ENCODE results near the gene PRDX3.
"Not testable (repeated sequence)": the region's sequence is repeated elsewhere in the genome, so short reads cannot be mapped to it uniquely, and the experiment has no call there.

Gene PRDX3

GRCh38 chr10:119206603-119207365 is 28.2 kb upstream of the PRDX3 start:
- peak; percentile 37 for DNase-seq (ENCODE audit: low read depth)

- DNase-seq (ENCODE audit: low read depth) = peak; percentile 15
These were observed 27.4 kb upstream of the PRDX3 start for GRCh38 chr10:119205894-119206602.

DNA sequence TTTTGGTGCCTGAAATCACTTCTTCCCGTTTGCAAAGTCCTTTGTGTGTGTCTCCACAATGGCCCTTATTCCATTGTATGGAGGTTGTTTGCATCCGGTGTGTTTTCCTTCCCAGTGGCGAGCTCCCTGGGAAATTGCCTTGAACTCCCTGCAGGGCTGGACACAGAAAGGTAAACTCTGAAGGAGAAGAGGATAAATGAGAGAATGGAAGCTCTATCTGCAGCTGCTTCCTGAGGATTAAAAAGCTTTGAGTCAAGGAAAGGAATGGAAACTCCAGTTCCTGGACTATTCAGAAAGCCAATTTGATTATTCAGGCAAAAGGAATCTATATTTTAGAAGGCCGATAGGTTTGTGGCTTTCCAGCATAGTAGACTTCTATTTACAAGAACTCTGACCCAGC is 24.4 kb upstream of the PRDX3 start:
- DNase-seq (ENCODE audit: low read depth) = no peak

GRCh38 chr10:119201233-119201632 is 22.6 kb upstream of the PRDX3 start:
- no peak for DNase-seq (ENCODE audit: low read depth)

DNA sequence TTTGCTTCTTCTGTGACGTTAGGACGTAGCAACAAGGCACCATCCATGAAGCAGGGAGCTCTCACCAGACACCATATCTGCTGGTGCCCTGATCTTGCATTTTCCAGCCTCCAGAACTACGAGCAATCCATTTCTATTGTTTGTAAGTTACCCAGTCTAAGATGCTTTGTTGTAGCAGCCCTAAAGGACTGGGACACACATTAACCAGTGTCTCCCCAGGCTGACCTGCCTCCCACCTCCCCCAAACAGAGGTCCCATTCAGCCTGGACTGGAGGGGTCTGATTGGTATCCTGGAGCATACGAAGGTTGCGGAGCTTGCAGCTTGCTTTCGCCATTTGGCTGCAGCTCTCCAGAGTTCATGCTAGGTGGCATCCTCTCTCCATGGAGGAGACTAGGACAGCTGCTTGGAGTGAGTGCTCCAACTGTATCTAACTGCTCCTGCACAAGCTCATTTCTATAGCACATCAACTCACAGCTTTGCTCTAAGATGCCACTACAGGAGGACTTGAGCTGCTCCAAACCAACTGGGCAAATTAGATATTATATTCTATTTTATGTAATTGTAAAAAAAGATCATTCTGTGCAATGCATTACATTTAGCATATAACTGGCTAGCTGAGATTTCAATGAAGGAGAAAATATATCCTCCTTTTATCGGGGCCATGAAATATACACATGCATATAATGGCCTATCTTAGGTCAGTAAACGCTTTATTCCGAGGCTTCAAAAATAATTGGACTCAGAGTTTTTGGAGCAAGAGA is 20.8 kb upstream of the PRDX3 start:
- DNase-seq (ENCODE audit: low read depth) = no peak

DNA sequence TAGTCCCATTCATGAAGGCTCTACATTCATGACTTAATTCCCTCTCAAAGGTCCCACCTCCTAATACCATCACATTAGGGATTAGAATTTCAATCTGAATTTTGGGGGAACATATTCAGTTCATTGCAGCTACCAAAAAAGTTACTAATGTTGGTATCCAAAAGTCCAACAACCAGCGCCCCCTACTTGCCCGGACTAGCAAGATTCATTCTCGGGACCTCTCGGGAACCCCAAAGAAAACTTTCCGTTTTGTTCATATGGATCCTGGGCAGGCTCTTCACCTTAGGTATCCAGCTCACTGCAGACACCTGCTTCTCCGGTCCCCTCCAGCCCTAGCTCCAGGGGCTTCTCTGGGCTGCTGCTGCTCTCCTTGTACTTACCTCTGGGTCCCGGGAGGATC is 19.8 kb upstream of the PRDX3 start:
- no peak for DNase-seq (ENCODE audit: low read depth)

DNA sequence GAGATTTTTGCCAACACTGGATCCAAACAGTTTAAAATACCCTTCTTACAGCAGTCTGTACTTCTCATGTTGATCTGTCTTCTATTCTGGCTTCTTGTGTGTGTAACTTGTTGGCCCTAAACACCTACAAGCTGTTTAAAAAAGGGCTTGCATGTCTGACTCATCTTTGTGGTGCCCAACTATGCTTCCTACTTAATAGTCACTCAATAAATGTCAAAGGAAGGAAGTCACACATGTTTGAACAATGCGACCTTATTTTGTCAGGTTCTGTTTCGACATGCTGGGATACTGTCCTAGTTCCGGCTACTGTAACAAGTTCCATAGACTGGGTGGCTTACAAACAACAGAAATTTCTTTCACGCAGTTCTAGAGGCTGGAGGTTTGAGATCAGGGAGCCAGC is 19.3 kb upstream of the PRDX3 start:
- no peak for DNase-seq (ENCODE audit: low read depth)

DNA sequence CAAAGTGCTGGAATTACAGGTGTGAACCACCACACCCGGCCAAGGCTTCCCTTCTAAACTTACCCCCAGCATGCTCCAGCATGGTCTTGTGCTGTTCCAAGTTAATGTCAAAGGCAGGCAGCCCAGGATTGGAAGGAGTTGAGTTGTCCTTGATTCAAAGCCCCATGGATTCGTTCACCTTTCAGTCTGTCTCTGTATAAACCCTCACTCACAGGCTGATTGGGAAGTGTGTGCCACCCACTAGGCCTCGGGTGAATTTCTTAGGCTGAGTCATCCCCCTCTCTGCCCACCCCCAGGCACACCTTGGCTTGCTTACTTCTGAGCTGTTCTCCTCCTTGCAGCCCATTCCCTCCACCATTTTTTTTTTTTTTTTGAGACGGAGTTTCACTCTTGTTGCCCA is 13.3 kb upstream of the PRDX3 start:
- no peak for DNase-seq (ENCODE audit: low read depth)

DNA sequence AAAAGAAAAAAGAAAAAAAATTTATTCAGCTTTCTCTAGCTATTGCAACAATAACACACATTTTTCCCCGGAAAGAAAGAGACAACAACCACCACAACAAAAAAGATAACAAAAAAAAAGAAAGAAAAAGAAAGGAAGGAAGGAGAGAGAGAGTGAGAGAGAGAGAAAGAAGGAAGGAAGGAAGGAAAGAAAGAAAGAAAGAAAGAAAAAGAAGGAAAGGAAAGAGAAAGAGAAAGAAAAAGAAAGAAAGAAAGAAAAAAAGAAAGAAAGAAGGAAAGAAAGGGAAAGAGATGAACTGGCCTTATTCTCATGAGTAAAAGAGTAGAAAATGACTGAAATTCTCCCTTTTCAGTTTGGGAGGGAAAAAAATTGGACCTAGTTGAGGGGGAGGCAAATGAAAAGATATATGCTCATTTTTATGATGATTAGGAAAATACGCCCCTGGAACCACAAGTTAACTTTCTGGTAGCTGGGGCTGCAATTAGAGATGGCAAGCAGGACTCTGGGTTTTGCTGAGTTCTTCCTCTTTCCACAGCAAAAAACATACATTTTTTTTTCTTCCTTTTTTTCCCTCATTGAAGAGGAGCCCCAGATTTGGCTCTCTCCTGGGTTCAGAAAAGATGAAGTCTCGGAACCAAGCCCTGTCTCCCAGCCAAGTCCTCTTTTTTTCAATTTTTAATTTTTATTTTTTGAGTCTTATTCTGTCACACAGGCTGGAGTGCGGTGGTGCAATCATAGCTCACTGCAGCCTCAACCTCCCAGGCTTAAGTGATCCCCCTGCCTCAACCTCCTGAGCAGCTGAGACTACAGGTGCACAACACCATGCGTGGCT is 12.6 kb upstream of the PRDX3 start:
- no peak for DNase-seq (ENCODE audit: low read depth)

GRCh38 chr10:119190353-119190752 is 11.7 kb upstream of the PRDX3 start:
- DNase-seq (ENCODE audit: low read depth) = no peak

GRCh38 chr10:119189811-119190282 is 11.2 kb upstream of the PRDX3 start:
- DNase-seq (ENCODE audit: low read depth) = no peak

DNA sequence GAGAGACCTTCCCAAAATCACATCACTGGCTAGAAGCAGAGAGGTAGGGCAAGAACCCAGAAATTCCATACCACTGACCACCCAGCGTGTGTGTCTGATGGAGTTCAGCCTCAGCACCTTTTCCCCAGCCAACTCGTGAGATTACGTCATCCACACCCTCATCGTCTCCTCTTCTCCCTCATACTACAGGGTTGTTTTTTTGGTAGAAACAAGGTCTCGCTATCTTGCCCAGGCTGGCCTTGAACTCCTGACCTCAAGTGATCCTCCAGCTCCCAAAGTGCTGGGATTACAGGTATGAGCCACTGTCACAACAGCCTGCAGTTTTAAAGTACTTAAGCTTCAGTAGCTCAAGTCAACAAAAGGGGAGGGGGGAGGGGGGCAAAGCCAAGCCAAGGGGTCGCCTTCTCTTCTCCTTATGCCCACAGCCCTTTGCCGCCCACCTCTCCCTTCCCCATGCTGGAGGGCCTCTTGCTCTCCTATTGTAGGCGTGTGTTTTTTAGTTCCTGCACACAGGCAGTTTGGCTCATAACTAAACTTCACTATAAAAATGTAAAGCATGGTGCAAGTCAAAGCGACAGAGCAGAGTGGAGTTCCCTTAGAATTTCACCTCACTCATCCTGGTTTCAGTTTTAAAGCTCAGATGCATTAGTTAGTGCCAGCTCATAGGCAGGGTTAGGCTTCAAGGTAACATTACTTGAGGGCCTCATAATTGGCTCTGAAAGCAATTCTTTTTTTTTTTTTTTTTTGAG is 5.2 kb upstream of the PRDX3 start:
- no peak for DNase-seq (ENCODE audit: low read depth)

DNA sequence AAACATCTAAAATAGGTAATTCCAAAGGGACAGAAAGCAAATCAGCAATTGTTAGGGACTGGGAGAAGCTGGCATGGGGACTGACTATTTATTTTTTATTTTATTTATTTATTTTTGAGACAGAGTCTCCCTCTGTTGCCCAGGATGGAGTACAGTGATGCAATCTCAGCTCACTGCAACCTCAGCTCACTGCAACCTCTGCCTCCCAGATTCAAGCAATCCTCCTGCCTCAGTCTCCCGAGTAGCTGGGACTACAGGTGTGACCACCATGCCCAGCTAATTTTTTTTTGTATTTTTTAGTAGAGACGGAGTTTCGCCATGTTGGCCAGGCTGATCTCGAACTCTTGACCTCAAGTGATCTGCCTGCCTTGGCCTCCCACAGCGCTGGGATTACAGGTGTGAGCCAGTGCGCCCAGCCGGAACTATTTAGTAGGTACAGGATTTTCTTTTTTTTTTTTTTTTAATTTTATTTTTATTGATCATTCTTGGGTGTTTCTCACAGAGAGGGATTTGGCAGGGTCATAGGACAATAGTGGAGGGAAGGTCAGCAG is 2.3 kb upstream of the PRDX3 start:
- DNase-seq (ENCODE audit: low read depth) = not testable (repeated sequence)

DNA sequence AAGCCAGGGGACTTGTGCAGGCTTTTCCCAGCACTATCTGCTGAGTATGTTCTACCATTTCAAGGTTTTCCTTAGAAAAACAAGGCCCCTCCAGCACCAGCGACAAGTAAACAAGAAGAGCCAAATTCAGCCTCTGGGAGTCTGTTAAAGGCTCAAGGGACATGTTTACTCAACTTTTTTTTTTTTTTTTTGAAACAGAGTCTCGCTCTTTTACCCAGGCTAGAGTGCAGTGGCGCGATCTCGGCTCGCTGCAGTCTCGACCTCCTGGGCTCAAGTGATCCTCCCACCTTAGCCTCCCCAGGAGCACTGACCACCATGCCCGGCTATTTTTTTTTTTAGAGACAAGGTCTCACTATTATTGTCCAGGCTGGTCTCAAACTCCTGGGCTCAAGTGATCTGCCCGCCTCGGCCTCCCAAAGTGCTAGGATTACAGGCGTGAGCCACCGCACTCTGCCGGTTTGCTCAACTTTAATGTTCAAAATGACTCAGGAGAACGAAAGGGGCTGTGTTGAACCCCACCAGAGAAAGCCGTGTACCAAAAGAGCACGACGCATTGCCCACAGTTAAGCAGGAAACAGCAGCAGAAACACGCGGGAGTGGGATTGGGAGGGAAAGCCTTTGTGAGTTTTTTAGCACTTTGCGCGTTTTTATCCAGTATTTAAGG is 772 bp downstream of the PRDX3 start:
- DNase-seq (ENCODE audit: low read depth) = no peak

DNA sequence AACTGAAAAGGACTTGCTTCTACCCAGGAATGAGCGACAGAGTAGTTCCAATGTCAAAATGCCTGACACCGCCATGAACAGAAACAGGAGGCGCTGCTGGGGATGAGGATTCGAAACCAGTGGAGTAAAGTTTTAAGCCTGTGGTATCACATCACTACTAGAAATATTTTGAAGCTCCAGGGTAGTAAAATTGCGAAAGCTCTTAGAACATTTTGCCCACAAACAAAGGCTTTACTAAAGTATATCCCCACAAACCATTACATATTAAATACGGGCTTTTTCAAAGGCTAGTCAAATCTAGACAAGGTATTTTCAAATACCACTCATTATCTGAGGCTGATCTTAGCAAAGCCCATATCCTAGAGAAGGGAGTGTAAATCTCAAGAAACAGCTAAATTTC is 2.4 kb downstream of the PRDX3 start:
- no peak for DNase-seq (ENCODE audit: low read depth)

GRCh38 chr10:119174109-119174508 is 4.5 kb downstream of the PRDX3 start:
- DNase-seq (ENCODE audit: low read depth) = no peak

- no peak for DNase-seq (ENCODE audit: low read depth)
These were observed 11.6 kb downstream of the PRDX3 start for GRCh38 chr10:119167041-119167440.

GRCh38 chr10:119166564-119166963 is 12.0 kb downstream of the PRDX3 start:
- DNase-seq (ENCODE audit: low read depth) = no peak

DNA sequence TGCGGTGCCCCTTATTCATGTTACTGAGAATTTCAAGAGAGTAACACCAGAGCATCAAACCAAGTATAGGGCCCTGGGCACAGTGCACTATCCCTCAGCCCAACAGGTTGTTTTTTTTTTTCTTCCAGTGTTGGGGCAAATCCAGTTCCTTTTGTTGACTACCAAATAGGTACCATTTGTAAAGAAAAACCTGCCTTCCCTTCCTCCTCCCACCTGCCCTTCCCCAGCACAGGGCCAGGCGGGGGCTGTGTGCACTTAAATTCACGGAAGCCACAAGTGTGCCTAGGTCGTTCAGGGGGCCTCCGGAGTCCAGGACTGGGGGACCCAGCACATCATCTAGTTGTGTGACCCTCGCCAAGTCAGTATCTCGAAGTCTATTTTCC is 12.5 kb downstream of the PRDX3 start:
- DNase-seq (ENCODE audit: low read depth) = no peak

All from stimulated activated CD8-positive, alpha-beta memory T cell treated with anti-CD3 and anti-CD28 coated beads, Interleukin-7, amount 100 ng/mL, for 24 hours (primary cell).